DMS153 (cell line): ENCODE data around the gene HGD.

ENCODE experiments used
- DNase-seq: peaks from one replicate; lab custom pipeline; 2025; lab: John Stamatoyannopoulos, UW

HGD gene

GRCh38 chr3:120587332-120587975 lies 94.6 kb downstream of the HGD start:
- no peak for DNase-seq
